KMS-11 (cell line): ENCODE data around the gene PRMT7.

Experiments
- H2AFZ ChIP-seq: fragments of 200-600 bp; sonication (generic); 2 replicates; pipeline ENCODE4 v1.6.1; 2016; ENCODE audit warnings: antibody characterized with exemption, mixed run types, low read depth
- H3K27ac ChIP-seq: fragments of 200-600 bp; sonication (generic); 2 replicates; pipeline ENCODE4 v1.6.1; 2016; ENCODE audit warnings: mild to moderate bottlenecking, mixed run types
- H3K27me3 ChIP-seq: fragments of 200-600 bp; sonication (generic); 2 replicates; pipeline ENCODE4 v1.6.1; 2017; ENCODE audit warnings: mild to moderate bottlenecking, low read depth, mixed run types, moderate library complexity; ENCODE audit not compliant: insufficient read depth
- H3K36me3 ChIP-seq: fragments of 200-600 bp; sonication (generic); 2 replicates; pipeline ENCODE4 v1.6.1; 2017; ENCODE audit warnings: mild to moderate bottlenecking, mixed run types; ENCODE audit not compliant: insufficient read depth
- H3K4me1 ChIP-seq: fragments of 200-600 bp; sonication (generic); 2 replicates; pipeline ENCODE4 v1.6.1; 2016; ENCODE audit warnings: mild to moderate bottlenecking, low read depth, mixed run types; ENCODE audit not compliant: poor library complexity, severe bottlenecking
- H3K4me2 ChIP-seq: fragments of 200-600 bp; sonication (generic); 2 replicates; pipeline ENCODE4 v1.7.0; 2016; ENCODE audit warnings: mild to moderate bottlenecking, mixed run types
- H3K4me3 ChIP-seq: fragments of 200-600 bp; sonication (generic); IDR thresholded peaks from 2 replicates; pipeline ENCODE4 v1.6.1; 2017; ENCODE audit warnings: low read depth, low read length, mixed read lengths; ENCODE audit not compliant: insufficient read depth
- H3K79me2 ChIP-seq: fragments of 200-600 bp; sonication (generic); 2 replicates; pipeline ENCODE4 v1.6.1; 2016; ENCODE audit warnings: low read depth, mixed run types; ENCODE audit not compliant: insufficient read depth
- H3K9ac ChIP-seq: fragments of 200-600 bp; sonication (generic); 2 replicates; pipeline ENCODE4 v1.6.1; 2016; ENCODE audit warnings: mild to moderate bottlenecking, mixed run types
- H4K20me1 ChIP-seq: fragments of 200-600 bp; sonication (generic); 2 replicates; pipeline ENCODE4 v1.6.1; 2016; ENCODE audit warnings: mild to moderate bottlenecking, mixed run types; ENCODE audit not compliant: insufficient read depth
- TF ChIP-seq, protein P1 (sequence below): fragments of 200-600 bp; sonication (generic); conservative IDR thresholded peaks from 2 replicates; pipeline ENCODE4 v1.6.1; 2017; ENCODE audit warnings: low read depth, mild to moderate bottlenecking, antibody characterized with exemption, low read length, moderate library complexity, mixed read lengths

PRMT7 gene

GRCh38 chr16:68289202-68289601, 21.6 kb upstream of the PRMT7 start:
- Histone ChIP-seq H3K4me3 (no peak overlapping the region), H3K36me3 (no peaks in the 10 kb centered on the region; the same call in 1 of the 2 replicates), H4K20me1 (peaks cover 8% of the 10 kb centered on the region; the same call in 1 of the 2 replicates), H3K79me2 (peaks cover 6% of the 10 kb centered on the region; the same call in 1 of the 2 replicates), H3K27ac (no peak overlapping the region), H3K4me2 (no peak overlapping the region), H3K27me3 (no peaks in the 10 kb centered on the region), H3K9ac (no peak overlapping the region), H3K4me1 (peaks cover 21% of the 10 kb centered on the region), H2AFZ (no peak overlapping the region)
- TF ChIP-seq, protein P1, sequence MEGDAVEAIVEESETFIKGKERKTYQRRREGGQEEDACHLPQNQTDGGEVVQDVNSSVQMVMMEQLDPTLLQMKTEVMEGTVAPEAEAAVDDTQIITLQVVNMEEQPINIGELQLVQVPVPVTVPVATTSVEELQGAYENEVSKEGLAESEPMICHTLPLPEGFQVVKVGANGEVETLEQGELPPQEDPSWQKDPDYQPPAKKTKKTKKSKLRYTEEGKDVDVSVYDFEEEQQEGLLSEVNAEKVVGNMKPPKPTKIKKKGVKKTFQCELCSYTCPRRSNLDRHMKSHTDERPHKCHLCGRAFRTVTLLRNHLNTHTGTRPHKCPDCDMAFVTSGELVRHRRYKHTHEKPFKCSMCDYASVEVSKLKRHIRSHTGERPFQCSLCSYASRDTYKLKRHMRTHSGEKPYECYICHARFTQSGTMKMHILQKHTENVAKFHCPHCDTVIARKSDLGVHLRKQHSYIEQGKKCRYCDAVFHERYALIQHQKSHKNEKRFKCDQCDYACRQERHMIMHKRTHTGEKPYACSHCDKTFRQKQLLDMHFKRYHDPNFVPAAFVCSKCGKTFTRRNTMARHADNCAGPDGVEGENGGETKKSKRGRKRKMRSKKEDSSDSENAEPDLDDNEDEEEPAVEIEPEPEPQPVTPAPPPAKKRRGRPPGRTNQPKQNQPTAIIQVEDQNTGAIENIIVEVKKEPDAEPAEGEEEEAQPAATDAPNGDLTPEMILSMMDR = no peak

GRCh38 chr16:68289621-68290329, 21.0 kb upstream of the PRMT7 start:
- Histone ChIP-seq H4K20me1 (peaks cover 8% of the 10 kb centered on the region; the same call in 1 of the 2 replicates), H2AFZ (no peak overlapping the region), H3K4me1 (peaks cover 16% of the 10 kb centered on the region), H3K4me2 (no peak overlapping the region), H3K79me2 (peaks cover 6% of the 10 kb centered on the region; the same call in 1 of the 2 replicates), H3K9ac (no peak overlapping the region), H3K36me3 (no peaks in the 10 kb centered on the region; the same call in 1 of the 2 replicates), H3K27me3 (no peaks in the 10 kb centered on the region), H3K4me3 (no peak overlapping the region), H3K27ac (no peak overlapping the region)
- TF ChIP-seq, protein P1 = no peak

DNA sequence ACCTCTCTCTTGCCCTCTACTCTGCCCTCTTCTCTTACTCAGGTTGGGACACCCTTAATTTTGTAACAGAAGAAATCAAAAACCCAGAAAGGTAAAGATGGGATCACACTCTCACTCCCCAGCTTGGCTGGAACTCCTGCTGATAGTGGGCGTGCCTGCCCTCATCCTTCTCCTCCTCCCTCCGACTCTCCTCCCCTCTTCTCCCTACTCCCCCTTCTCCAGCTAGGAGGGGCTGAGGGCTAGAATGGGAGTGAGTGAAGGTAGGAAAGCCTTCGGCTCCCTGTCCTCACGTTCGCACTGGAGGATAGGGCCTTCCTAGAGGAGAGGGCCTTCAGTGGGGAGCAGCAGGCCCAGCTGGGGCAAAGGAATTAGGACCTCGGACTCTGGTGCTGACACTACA, 20.4 kb upstream of the PRMT7 start:
- no peaks in the 10 kb centered on the region for H3K27me3 ChIP-seq
- TF ChIP-seq, protein P1 = no peak
- H3K36me3 ChIP-seq = no peaks in the 10 kb centered on the region; the same call in 1 of the 2 replicates
- H3K27ac ChIP-seq = no peak overlapping the region
- H4K20me1 ChIP-seq = 0 out of 2 replicates have a peak, but pooled peaks cover 4% of the 10 kb centered on the region
- H3K4me2 ChIP-seq = no peak overlapping the region
- H2AFZ ChIP-seq = no peak overlapping the region
- no peak overlapping the region for H3K4me3 ChIP-seq
- H3K4me1 ChIP-seq = peaks cover 11% of the 10 kb centered on the region
- H3K79me2 ChIP-seq = peaks cover 6% of the 10 kb centered on the region; the same call in 1 of the 2 replicates
- H3K9ac ChIP-seq = no peak overlapping the region

GRCh38 chr16:68291227-68291626, 19.6 kb upstream of the PRMT7 start:
- Histone ChIP-seq H4K20me1 (0 out of 2 replicates have a peak, but pooled peaks cover 4% of the 10 kb centered on the region), H2AFZ (no peak overlapping the region), H3K27me3 (no peaks in the 10 kb centered on the region), H3K9ac (no peak overlapping the region), H3K79me2 (peaks cover 5% of the 10 kb centered on the region; the same call in 1 of the 2 replicates), H3K36me3 (no peaks in the 10 kb centered on the region; the same call in 1 of the 2 replicates), H3K27ac (no peak overlapping the region), H3K4me3 (no peak overlapping the region), H3K4me2 (no peak overlapping the region), H3K4me1 (peaks cover 9% of the 10 kb centered on the region)
- TF ChIP-seq, protein P1 = no peak
